M059J (cell line): ENCODE data around the gene MLF1. TPM values are rescaled to one million over a fixed set of nuclear protein-coding genes. Genes with fewer than 3 reads are reported as not detected.
A peak's percentile ranks its signal among the peaks of the same experiment; 100 is the strongest.
"Not testable (repeated sequence)": the region's sequence is repeated elsewhere in the genome, so short reads cannot be mapped to it uniquely, and the experiment has no call there.

Experiments used
- DNase-seq: peaks from one replicate; pipeline ENCODE4 v3.0.0-alpha.2; 2012; ENCODE audit warnings: low read depth
- total RNA-seq: library from RNA; depleted of rRNA; stranded (reverse); fragments of >200 nt; shearing (Covaris generic); gene quantifications from 2 replicates; pipeline ENCODE4 v1.2.3, GENCODE V29; 2014; rRNA removed

Gene MLF1
- 30.7 and 38.6 TPM in 2 replicates for total RNA-seq

GRCh38 chr3:158570999-158571702 lies at the start of gene MLF1:
MLF1 (plus strand) TSS chr3:158571194; CDS start chr3:158571301, 107 bp downstream.
- peak; percentile 98 for DNase-seq

GRCh38 chr3:158522221-158523136 lies 48.5 kb upstream of the MLF1 start:
- peak; percentile 67 for DNase-seq

- DNase-seq, result no peak
These were observed 42.8 kb upstream of the MLF1 start for GRCh38 chr3:158528076-158528674.

GRCh38 chr3:158531334-158531733 lies 39.7 kb upstream of the MLF1 start:
- DNase-seq, result no peak

GRCh38 chr3:158532099-158532734 lies 38.8 kb upstream of the MLF1 start:
- DNase-seq, result peak; percentile 73

- DNase-seq, result no peak
These were observed 35.1 kb upstream of the MLF1 start for GRCh38 chr3:158535918-158536317.

GRCh38 chr3:158539414-158540014 lies 31.5 kb upstream of the MLF1 start:
- peak; percentile 61 for DNase-seq

GRCh38 chr3:158540066-158540465 lies 30.9 kb upstream of the MLF1 start:
- no peak for DNase-seq

- no peak for DNase-seq
These were observed 22.3 kb upstream of the MLF1 start for GRCh38 chr3:158548691-158549090.

GRCh38 chr3:158549938-158550337 lies 21.1 kb upstream of the MLF1 start:
- DNase-seq, result not testable (repeated sequence)

- DNase-seq, result no peak
These were observed 18.9 kb upstream of the MLF1 start for GRCh38 chr3:158552124-158552523.

GRCh38 chr3:158559504-158559903 lies 11.5 kb upstream of the MLF1 start:
- no peak for DNase-seq

GRCh38 chr3:158560979-158561378 lies 10.0 kb upstream of the MLF1 start:
- DNase-seq, result peak; percentile 25

GRCh38 chr3:158562674-158563073 lies 8.3 kb upstream of the MLF1 start:
- no peak for DNase-seq

GRCh38 chr3:158563076-158563475 lies 7.9 kb upstream of the MLF1 start:
- DNase-seq, result no peak

- DNase-seq, result no peak
These were observed 5.9 kb upstream of the MLF1 start for GRCh38 chr3:158565076-158565475.

GRCh38 chr3:158568784-158569183 lies 2.2 kb upstream of the MLF1 start:
- peak; percentile 55 for DNase-seq

GRCh38 chr3:158569794-158570193 lies 1.2 kb upstream of the MLF1 start:
- DNase-seq, result no peak

GRCh38 chr3:158571969-158572765 lies 1.2 kb downstream of the MLF1 start:
- DNase-seq, result no peak

- no peak for DNase-seq
These were observed 1.7 kb downstream of the MLF1 start for GRCh38 chr3:158572766-158573060.

GRCh38 chr3:158573714-158574113 lies 2.7 kb downstream of the MLF1 start:
- DNase-seq, result peak; percentile 22
